ENCODE results near the gene SCIMP. TPM values are rescaled to one million over a fixed set of nuclear protein-coding genes. Genes with fewer than 3 reads are reported as not detected.

The SCIMP gene
- polyA plus RNA-seq, 2 of the 4 experiments (the other 2 are of a cell fraction), result not detected

- ATAC-seq (no peak), DNase-seq (ENCODE audit: low read depth in 1 of 2, low spot score in 1 of 2) (no peak), FAIRE-seq (no peak)
- Histone ChIP-seq H3K4me3 (no peak overlapping the region), H3K4me2 (no peak overlapping the region), H3K9me3 (peaks cover 46% of the 10 kb centered on the region), H3K4me1 (no peaks in the 10 kb centered on the region), H3K27ac (no peak overlapping the region)
- ChIA-PET POLR2A (no interaction called here), CTCF (interaction anchor here (0.5 to 1.1 kb wide), 2 partner anchors 18 to 127 kb away, joined by 3 to 4 read pairs; no protein-coding TSS in a partner anchor)
- TF ChIP-seq HEYL (CRISPR knock-in tag; IDR thresholded peaks at IDR 0.05) (no peak), GATA3 (IDR thresholded peaks at IDR 0.05; ENCODE audit: borderline replicate concordance) (no peak), ELK1 (IDR thresholded peaks at IDR 0.05; ENCODE audit: low read depth, low read length) (no peak), RNF2 (IDR thresholded peaks at IDR 0.05; ENCODE audit: borderline replicate concordance, low read depth) (no peak), BHLHE40 (IDR thresholded peaks at IDR 0.05; ENCODE audit: low read depth, low read length) (no peak), KDM1A (IDR thresholded peaks at IDR 0.05; ENCODE audit: low read depth) (no peak), USF2 (IDR thresholded peaks at IDR 0.05) (no peak), EHF (CRISPR knock-in tag; IDR thresholded peaks at IDR 0.05) (no peak), TP53 (CRISPR knock-in tag; IDR thresholded peaks at IDR 0.05) (no peak), EP300 (IDR thresholded peaks at IDR 0.05) (no peak), NR3C1 (IDR thresholded peaks at IDR 0.05) (no peak), MYC (IDR thresholded peaks at IDR 0.05; ENCODE audit: borderline replicate concordance, low read length) (no peak), SMC3 (IDR thresholded peaks at IDR 0.05) (no peak), CHD2 (IDR thresholded peaks at IDR 0.05; ENCODE audit: low read length, partially characterized antibody) (no peak), HOXA7 (CRISPR knock-in tag; IDR thresholded peaks at IDR 0.05) (no peak), PBX3 (IDR thresholded peaks at IDR 0.05) (no peak), RARB (CRISPR knock-in tag; IDR thresholded peaks at IDR 0.05) (no peak)
- 60% methylated on average over 2 of the region's 2 CpGs for WGBS (ENCODE audit: missing lambda C conversion rate)
Measured at GRCh38 chr17:5194346-5194745, 40.3 kb downstream of the SCIMP start.

- ChIA-PET CTCF (interaction anchor here (0.6 to 2.8 kb wide), 24 partner anchors 10 to 676 kb away, joined by 3 to 20 read pairs (median 4); partner anchors contain the start of genes C1QBP and SLC52A1), POLR2A (interaction anchor here (0.5 to 1.4 kb wide), 9 partner anchors 10 to 1379 kb away, joined by 3 to 8 read pairs (median 4); partner anchors contain the start of genes C1QBP, DERL2, MIS12 and NUP88)
- no peak for TF ChIP-seq CEBPB (IDR thresholded peaks at IDR 0.05)
- 0 out of 2 replicates have a peak, but pooled peaks have one; percentile 40 for TF ChIP-seq MAZ (IDR thresholded peaks at IDR 0.05; ENCODE audit: borderline replicate concordance, low read depth, low read length)
- TF ChIP-seq CBX8 (IDR thresholded peaks at IDR 0.05), result no peak
- TF ChIP-seq TFCP2L1 (CRISPR knock-in tag; IDR thresholded peaks at IDR 0.05), result 0 out of 2 replicates have a peak, but pooled peaks have one; percentile 35
- no peak for TF ChIP-seq CBX2 (IDR thresholded peaks at IDR 0.05; ENCODE audit: borderline replicate concordance, low read depth)
- TF ChIP-seq POLR2A (IDR thresholded peaks at IDR 0.05; ENCODE audit: low read length), result no peak; the same call in 1 of the 2 replicates
- no peak for TF ChIP-seq BHLHE40 (IDR thresholded peaks at IDR 0.05; ENCODE audit: low read depth, low read length)
- peak; percentile 64; the same call in 1 of the 3 replicates for TF ChIP-seq BCL3 (IDR thresholded peaks at IDR 0.05)
- TF ChIP-seq RAD21 (conservative IDR thresholded peaks at IDR 0.05 in 1 of 2, IDR thresholded peaks at IDR 0.05 in 1 of 2), result peak in 1 of 2 experiments; percentile 20; a peak in 1 of 5 replicates
- TF ChIP-seq, protein P1, sequence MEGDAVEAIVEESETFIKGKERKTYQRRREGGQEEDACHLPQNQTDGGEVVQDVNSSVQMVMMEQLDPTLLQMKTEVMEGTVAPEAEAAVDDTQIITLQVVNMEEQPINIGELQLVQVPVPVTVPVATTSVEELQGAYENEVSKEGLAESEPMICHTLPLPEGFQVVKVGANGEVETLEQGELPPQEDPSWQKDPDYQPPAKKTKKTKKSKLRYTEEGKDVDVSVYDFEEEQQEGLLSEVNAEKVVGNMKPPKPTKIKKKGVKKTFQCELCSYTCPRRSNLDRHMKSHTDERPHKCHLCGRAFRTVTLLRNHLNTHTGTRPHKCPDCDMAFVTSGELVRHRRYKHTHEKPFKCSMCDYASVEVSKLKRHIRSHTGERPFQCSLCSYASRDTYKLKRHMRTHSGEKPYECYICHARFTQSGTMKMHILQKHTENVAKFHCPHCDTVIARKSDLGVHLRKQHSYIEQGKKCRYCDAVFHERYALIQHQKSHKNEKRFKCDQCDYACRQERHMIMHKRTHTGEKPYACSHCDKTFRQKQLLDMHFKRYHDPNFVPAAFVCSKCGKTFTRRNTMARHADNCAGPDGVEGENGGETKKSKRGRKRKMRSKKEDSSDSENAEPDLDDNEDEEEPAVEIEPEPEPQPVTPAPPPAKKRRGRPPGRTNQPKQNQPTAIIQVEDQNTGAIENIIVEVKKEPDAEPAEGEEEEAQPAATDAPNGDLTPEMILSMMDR (IDR thresholded peaks at IDR 0.05), result peak; percentile 81
- 0 out of 2 replicates have a peak, but pooled peaks have one; percentile 7 for TF ChIP-seq ATOH8 (CRISPR knock-in tag; IDR thresholded peaks at IDR 0.05; ENCODE audit: low read depth)
- no peak for TF ChIP-seq ZNF302 (CRISPR knock-in tag; IDR thresholded peaks at IDR 0.05)
- TF ChIP-seq PBX3 (IDR thresholded peaks at IDR 0.05), result peak; percentile 41; the same call in 1 of the 2 replicates
Measured at GRCh38 chr17:5191541-5192417, 42.9 kb downstream of the SCIMP start, which contains the start of gene ZNF594. ZNF594 (minus strand) TSS chr17:5191868; CDS start chr17:5184256, 7,612 bp downstream.

More at GRCh38 chr17:5191541-5192417, 42.9 kb downstream of the SCIMP start, which contains the start of gene ZNF594:
- ATAC-seq (peak; percentile 100), DNase-seq (ENCODE audit: low read depth in 1 of 2, low spot score in 1 of 2) (peak; percentile 97 to 98), FAIRE-seq (peak; percentile 13)
- no peaks in the 10 kb centered on the region for H3K4me1 ChIP-seq
- peak within 1 kb of the TSS; percentile 60 for H3K4me2 ChIP-seq
- peaks cover 66% of the 10 kb centered on the region for H3K9me3 ChIP-seq
- H3K27ac ChIP-seq, result peak within 1 kb of the TSS; percentile 61 to 87
- peak within 1 kb of the TSS; percentile 63 for H3K4me3 ChIP-seq
- 17% methylated on average over 56 of the region's 82 CpGs for WGBS (ENCODE audit: missing lambda C conversion rate)

All from A549 (cell line).